NCI-H2227 (cell line): ENCODE data around the gene TDRD7.

Experiments
- DNase-seq: peaks from one replicate; lab custom pipeline; 2025; ENCODE audit not compliant: unreplicated experiment; lab: John Stamatoyannopoulos, UW

The TDRD7 gene

DNA sequence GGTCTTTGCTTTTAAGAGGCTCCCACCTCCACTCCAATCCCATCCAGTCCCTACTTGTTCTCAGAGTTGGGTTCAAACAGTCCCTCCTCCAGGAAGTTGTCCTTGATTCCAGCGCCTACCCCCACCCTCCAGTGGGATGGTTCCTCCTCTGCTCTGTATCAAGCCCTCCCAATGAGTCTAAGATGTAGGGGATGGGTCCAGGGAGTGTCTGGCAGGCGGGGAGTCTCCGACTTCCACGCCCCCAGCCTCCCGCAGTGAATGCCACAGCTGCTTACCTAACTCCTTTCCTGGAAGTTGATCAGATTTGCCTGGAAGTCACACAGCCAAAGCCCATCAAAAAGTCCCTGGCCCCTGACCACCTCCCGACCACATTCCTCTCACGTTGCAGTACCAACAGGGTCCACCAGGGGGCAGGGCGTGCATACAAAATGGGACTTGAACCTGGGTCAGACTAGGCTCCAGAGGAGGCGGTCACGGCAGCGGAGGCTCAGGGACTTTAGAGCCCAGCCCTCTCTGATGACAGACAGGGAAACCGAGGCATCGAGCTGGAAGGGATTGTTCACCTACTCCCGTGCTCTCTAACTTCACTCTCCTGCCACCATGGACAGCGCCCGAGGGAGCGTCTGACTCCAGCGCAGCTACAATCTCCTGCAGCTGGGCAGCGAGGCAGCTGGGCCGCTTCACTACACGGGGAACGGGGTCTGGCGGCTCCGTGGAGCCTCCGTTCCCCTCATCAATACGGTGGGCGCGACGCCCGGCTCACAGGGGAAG is 25.0 kb upstream of the TDRD7 start:
- DNase-seq: peak; percentile 66

DNA sequence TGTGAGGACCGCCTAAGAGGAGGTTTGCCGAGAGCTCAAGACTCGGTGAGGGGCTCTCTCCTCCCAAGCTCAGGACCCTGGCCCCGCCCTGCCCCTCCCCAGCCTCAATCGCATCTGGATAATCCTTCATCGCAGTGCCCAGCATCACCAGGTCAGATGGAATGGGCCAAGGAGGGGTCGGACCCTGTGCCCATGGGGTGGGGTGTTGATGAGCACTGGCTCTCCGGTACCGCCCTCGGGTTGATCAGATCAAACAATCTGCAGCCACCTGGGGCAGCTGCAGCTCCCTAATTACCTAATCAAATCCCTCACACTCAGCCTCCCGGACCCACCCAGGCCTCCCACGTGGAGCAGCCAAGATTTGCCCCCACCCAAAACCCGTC is 24.4 kb upstream of the TDRD7 start:
- no peak for DNase-seq

DNA sequence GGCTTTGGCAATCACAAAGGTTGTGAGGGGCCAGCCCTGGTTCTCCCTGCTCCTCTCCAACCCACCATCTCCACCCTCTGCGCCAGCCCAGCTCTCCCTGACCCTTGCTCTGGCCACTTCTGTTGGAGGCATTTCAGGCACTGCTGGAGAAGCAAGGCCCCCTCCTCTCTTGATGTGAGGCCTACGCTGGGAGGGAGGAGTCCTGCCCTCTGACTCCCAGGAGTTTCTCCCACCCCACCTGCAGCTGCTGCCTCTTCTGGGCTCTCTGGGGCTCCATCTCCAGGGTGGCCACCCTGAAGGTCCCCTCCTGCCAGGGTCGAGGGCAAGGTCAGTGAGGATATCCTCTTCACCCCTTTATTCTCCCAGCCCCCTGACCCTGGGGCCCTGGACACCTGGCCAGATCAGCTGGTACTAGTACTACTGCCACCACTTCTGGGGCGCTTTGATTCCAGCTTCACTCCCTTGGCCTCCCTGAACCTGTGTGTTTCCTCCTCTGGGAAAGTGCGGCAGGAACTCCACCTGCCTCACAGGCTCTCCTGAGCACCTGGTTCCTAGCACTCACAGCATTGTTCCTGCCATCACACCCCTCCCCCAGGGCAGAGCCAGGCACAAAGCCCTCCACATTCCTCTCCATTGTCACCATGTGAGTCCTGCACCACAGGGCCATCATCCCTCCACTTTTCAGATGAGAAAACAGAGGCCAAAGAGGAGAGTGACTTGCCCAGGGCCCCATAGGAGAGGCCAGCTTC is 23.8 kb upstream of the TDRD7 start:
- DNase-seq: no peak

DNA sequence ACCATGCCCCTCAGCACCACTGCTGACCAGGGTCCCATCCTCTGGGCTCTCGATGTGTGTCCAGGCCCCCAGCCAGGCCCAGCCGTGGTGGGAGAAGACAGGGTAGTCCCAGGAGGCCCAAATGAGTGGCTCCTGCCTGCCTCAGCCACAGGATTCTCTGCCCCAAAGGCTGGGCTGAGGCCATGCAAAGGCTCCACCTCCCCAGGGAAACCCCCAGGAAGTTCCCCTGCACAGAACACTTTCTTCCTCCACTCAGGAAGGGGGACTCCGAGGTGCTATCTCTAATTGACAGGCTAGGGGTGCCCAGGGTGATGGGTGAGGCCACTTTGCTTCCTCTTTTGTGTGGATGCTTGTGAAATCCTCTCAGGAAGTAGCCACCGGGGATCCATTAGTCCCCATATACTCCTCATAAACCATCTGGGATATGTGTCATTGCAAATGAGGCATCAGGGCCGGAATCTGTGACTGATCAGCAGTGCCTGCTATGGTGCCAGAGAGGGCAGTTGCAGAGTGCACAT is 23.1 kb upstream of the TDRD7 start:
- no peak for DNase-seq

DNA sequence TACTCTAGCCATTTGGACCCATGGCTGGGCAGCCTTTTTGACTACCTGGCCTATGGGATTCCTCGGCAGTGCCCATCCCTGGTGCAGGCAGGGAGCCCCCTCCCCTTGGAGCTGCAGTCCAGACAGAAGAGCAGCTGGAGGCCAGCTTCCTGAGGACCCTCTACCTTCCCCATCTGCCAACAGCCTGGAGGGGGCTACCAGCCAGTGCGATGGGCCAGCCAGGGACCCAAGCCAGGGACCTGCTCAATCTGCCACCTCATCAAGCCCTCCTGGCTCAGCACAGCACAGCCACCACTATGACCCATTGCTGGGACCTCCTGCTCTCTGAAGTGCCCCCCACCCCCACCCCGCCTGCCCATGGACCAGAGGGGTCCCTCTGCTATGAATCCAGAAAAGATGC is 22.6 kb upstream of the TDRD7 start:
- no peak for DNase-seq

DNA sequence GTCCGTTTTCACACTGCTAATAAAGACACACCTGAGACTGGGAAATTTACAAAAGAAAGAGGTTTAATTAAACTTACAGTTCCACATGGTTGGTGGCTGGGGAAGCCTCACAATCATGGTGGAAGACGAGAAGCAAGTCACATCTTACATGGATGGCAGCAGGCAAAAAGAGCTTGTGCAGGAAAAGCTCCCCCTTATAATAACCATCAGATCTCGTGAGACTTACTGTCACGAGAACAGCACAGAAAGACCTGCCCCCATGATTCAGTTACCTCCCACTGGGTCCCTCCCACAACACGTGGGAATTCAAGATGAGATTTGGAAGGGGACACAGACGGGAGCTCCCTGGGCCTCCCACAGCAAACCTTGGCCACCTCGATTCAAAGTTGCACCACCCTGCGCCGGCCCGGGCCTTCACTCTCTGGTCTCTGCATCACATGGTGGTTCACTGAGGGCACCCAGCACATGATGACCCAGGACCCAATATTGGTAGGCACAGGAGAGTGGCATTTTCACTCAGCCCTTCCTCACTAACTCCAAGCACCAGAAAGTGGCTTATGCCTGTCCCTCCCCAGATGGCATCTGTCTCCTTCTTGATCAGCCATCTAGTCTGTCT is 21.0 kb upstream of the TDRD7 start:
- DNase-seq: no peak

DNA sequence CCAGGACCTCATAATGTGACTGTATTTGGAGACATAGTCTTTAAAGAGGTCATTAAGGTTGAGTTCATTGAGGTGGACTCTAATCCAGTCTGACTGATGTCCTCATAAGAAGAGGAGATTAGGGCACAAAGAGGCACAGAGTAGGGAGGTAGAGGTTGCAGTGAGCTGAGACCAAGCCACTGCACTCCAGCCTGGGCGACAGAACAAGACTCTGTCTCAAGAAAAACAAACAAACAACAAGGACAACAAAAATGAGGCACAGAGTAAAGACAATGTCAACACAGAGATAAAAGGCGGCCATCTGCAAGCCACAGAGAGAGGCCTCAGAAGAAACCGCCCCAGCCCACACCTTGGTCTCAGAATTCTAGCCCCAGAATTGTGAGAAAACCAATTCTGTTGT is 17.0 kb upstream of the TDRD7 start:
- no peak for DNase-seq

DNA sequence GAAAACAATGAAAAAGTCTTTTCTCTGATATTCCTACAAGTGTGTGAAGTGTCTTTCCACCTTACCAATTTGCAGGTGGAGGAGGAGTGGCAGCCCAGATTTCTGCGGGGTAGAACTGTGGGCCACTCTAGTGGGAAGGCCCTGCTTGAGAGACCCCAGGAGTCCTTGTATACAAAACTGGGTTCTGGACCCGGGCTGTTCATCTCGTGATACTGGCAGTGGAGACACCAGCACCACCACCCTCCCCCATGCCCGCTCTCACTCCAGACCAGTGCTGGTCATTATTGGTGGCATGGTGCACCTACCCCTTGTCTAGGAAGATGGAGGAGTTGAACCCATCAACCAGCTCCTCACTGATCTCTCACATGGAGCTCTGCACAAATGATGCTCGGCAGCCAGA is 16.2 kb upstream of the TDRD7 start:
- DNase-seq: no peak

DNA sequence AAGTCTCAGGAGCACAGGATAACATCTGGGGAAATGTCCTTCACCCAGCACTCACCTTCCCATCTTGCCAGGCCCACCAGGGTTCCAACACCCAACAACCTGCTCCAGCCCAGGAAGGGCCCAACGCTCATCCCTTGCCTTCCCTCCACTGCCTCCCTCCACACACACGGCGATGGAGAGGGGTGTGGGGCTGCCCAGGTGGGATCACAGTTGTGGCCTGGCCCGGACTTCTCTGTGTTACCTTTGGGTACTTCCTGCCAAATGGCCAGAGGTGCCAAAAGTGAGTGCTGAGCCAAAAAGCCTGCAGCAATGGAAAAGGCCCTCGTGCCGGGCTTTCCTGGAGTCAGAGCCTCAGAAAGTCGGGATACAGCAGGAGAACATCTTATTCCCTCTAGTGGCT is 15.6 kb upstream of the TDRD7 start:
- no peak for DNase-seq

DNA sequence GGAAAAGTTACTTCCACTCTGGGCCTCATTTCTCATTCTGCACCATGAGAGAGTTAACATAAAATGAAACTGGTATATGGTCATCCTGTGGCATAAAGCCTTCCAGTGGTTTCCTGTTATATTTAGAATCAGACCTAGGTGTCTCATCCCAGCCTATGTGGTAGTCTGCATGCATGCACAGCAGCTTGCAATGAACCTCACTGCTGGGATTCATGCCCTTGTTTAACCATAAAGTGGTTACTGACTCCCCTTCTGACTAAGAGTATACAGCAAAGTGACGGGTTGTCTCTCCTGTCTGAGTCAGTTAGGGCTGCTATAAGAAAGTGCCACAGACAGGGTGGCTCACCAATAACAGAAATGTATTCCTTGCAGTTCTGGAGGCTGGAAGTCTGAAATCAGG is 14.7 kb upstream of the TDRD7 start:
- DNase-seq: no peak

DNA sequence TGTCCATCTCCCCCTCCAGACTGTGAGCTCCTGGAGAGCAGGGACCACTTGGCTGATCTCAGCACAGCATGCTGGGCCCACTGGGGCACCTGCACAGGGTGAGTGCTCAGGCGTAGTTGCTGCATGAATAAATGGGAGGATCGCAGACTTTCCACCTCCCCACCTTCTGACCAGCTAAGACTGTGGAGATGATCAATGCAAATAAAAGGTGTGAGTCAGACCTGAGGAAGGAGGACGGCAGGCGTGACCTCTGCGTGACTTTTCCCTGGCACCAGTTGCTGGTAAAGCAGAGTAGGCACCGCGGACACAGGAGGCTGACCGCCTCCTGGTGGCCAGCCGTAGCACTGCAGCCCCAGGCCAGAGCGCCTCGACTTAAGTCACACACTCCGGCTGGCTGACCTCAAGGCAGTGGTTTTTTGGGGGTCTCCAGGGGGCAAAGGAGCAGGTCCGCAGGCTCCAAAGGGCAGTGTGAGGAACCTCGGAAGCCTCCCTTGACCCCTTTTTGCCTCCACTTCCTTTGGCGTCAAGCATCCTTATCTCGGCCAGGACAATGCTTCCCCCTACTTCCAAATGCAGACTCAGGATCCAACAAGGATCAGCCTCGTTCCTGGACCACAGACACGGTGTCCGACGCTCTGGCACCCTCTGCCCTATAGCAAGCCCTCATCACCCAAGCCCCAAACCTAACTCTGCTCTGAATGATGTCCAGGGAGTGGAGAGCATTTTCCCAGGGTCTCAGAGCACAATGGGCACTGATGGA is 12.7 kb upstream of the TDRD7 start:
- DNase-seq: no peak

DNA sequence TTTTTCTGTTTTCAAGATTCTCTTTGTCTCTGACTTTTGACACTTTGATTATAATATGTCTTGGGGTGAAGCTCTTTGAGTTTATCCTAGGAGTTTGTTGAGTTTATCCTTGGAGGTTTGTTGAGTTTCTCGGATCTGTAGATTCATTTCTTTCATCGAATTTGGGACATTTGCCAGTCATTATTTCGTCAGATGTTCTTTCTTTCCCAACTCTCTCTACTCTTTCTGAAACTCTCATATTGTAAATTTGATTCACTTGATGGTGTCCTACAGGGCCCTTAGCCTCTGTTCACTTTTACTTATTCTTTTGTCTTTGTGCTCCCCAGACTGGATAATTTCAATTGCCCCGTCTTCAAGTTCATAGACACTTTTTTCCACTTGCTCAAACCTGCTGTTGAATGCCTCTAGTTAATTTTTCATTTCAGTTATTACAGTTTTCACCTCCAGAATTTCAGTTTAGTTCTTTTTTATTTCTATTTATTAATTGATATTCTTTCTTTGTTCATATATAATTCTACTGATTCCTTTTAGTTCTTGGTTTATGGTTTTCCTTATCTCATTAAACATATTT is 8.1 kb upstream of the TDRD7 start:
- no peak for DNase-seq

DNA sequence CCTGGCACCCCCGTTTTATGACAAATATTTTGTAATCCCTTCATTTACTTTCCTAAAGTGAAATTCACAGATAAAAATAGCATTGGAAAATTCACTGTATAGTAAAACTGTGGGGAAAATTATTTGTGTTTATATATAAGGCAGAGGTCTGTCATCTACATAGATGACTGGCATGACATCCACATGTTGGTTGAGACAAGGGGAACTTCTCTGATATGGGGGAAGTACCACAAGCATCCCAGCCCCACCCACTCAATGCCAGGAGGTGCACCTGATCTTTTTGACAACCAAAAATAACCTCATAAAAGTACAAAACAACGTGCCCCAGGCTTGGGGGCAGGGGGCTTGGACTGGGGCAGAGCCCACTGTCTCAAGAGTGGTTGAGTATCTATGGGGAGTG is 6.3 kb upstream of the TDRD7 start:
- DNase-seq: no peak

DNA sequence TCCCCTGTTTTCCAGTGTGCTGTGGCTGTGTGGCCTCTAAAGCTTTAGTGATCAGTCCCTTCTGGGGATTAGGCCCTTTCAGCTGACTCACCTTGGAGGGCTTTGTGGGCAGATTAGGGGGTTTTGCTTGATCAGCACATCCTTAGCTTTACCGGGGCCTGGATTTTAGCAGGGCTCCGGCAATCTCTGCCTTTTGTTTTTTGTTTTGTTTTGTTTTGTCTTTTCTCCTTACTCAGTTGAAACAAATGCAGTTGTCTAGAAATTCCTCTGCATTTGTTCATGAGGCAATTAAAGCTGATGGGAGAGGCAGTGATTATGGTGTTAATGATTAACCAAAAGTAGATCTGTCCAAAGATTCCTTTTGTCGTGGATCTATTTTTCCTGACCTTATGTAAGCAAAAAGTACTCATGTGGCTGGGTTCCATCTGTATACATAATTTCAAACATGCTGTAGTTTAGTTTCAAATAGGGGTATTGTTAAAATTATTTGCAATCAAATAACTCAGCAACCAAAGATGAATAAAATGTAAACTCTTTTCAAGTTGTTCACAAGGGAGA is 5.2 kb upstream of the TDRD7 start:
- DNase-seq: no peak

DNA sequence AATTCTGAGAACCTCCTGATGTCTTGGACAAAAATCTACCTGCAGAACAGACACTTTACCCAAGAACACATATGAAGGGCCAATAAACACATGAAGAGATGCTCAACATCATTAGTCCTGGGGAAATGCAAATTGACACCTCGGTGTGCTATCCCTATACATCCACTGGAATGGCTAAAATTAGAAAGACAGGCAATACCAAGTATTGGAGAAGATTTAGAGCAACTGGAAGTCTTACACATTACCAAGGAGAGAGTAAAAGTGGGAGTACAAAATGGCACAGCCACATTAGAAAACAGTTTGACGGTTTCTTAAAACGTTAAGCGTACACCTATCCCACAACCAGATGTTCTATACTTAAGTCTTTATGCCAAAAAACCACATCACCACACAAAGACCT is 3.3 kb upstream of the TDRD7 start:
- DNase-seq: no peak

DNA sequence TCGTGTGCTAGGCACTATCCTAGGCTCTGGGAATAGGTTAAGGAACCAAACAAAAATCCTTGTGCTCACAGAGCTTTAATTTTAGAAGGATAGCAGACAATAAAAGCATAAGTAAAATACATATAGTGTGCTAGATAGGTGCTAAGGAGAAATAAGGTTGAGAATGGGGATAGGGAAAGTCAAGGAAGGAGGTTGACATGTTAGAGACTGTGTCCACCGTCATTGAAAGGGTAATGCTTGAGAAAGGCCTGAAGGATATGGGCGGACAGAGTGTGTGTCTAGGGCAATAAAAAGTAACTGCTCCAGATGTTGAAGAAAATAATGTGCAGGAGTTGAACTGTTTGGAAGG is 482 bp upstream of the TDRD7 start:
- no peak for DNase-seq

DNA sequence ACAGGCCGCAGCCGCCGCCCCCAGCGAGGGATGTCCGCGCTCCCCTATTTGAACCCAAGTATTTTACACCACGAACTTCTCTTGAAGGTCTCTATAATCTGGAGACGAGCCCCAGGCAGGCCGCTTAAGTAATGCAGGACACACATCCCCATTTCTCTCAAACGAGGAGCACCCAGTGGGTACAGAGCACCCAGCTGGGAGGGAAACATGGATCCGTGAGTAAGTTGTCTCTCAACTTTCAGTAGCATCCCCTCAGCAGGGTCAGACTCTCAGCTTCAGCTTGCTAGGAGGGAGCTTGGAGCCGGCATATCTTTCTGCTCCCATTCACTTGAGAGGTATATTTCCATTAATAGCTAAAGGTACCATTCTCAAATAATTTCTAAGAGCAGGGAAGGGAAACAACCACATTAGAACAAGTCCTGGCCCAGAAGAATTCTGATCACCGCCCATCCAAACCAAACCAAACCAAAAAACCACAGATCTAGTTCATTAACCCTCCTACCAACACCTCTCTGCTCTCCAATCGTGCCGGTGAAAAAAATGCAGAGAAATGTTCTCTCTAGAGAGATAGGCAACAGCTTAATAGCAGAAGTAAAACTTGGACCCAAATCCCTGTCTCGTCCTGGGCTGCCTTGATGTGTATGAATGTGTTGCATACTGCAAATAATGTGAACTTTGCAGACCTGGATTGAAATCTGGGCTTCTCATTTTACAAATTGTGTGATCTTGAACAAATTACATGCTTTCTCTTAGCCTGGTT is 910 bp downstream of the TDRD7 start:
- no peak for DNase-seq

DNA sequence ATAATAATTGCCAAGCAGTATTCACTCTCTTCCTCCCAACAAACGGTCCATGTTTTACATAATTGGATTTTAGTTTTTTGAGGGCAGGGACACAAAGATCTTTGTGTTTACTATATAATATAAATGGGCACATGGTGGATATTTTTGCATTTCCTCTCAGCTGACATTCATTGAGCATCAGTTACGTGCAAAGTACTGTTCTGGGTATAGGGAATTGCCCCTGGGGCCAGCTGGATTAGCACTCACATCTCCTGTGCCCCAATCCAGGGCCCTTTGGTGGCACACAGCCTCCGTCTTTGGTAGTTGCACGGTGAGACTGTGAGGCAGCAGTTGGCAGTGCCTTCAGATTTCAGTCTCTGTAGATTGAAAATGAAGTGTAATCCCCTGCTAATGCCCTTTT is 1.6 kb downstream of the TDRD7 start:
- DNase-seq: no peak

DNA sequence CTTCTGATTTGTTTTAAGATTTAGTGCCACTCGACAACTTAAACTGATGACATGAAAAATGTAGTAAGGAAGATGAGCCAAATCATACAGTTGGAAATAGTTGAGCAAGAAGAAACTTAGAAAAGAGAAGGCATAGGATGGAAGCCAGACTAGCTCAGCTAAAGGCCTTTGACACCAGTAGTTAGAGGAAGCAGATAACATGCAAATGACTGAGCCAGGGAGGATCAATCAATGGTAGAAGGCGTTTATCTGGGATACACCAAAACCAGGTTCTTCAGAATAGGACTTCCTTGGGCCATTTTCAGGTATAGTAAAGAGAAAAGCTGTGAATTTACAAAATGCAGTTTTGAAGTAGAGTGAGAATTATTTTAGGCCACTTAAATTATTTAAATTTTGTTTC is 3.2 kb downstream of the TDRD7 start:
- DNase-seq: no peak

DNA sequence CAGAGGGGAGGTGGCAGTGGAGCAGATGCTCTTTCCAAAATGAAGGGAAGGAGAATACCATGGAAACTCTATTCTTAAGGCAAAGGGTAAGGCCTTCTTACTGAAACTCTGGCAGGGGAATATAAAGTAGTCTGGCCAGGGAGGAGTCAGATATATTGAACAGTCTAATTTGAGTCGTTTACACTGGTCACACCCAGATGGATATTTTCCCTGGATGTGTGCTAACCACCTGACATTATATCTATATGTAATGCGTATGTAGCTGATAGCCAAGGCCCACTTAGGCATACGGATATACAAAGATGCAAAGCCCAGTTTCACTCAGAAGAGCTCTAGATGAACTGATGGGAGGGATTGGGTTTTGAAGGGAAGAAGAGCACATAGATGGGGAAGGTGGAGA is 7.0 kb downstream of the TDRD7 start:
- no peak for DNase-seq
